GM19452 (cell line): ENCODE measurements around the gene PTPN1.
"Not testable (repeated sequence)": the region's sequence is repeated elsewhere in the genome, so short reads cannot be mapped to it uniquely, and the experiment has no call there.

Experiments
- ATAC-seq: cut with Tn5 transposase; IDR thresholded peaks from one replicate; pipeline ENCODE4 v1.9.1; 2021; ENCODE audit not compliant: unreplicated experiment

Gene PTPN1

GRCh38 chr20:50587291-50587961 lies 77.2 kb downstream of the PTPN1 start:
- no peak for ATAC-seq

DNA sequence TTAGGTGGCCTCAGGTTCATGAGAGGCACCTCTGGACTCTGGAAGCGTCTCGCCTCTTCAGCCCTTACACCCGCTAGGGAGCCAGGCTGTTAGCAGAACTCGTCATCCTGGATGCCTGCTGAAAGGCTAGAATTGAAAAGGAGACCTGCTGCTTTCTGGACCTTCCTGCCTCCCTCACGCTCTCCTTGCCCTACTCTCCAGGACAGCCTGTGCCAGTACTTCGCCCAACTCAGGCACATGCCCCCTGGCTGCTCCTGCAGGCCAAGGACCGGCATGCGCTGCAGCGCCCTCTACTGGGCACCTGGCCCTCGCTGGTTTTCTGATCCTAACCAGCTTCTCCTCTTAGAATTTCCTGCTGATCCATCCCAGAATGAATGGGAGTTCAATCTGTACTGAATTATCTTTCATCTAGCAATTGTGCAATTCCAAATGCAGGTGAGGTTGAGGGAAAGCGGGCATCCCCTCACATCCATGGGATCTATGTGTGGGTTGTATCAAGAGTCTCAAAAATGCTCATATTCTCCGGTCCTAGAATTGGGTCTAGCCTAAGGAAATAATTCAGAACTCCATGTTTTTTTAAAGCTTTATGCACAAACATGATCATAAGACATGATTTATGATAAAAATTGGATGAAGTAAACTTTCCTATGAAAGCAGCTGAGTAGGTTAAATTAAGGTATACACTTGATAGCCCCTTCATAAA lies 78.0 kb downstream of the PTPN1 start:
- no peak for ATAC-seq

GRCh38 chr20:50589548-50590347 lies 79.6 kb downstream of the PTPN1 start:
- no peak for ATAC-seq

DNA sequence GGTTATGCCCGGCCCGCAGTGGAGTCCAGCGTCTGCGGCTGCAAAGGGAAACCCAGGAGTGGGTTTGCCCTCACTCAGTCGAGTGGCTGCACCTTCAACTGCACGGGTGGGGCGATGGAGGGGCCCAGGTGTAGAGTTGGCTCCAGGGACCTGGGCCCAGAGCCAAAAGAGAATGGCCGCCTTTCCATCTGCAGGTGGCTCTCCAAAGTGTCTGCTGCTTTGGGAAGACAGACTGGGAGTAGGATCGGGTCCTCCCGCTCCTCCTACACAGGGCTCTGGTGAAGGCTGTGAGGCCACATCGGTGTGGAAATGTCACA lies 80.1 kb downstream of the PTPN1 start:
- ATAC-seq = no peak

DNA sequence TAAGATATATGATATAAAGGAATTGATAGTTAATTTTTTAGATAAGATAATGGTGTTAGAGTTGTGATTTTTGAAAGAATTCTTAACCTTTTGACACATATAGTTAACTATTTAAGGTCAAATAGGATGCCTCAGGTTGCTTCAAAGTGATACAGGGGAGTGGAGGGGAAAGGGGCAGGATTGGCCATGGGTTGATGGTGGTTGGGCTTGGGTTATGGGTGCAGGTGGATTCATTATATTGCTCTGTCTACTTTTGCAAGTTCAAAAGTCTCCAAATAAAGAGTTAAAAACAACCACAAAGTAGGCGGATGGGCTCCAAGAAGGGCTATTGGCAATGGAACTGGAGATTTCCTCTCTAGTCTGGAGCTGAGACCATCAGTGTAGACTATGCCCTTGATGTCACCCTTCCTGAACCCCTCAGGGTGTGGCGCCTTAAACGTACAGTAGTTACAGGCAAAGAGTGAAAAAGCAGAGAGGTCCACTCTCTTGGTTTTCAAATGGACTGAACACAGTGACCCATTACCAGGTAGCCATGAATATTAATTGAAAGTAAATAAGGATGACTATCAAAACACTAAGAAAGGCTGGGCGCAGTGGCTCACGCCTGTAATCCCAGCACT lies 81.2 kb downstream of the PTPN1 start:
- no peak for ATAC-seq

DNA sequence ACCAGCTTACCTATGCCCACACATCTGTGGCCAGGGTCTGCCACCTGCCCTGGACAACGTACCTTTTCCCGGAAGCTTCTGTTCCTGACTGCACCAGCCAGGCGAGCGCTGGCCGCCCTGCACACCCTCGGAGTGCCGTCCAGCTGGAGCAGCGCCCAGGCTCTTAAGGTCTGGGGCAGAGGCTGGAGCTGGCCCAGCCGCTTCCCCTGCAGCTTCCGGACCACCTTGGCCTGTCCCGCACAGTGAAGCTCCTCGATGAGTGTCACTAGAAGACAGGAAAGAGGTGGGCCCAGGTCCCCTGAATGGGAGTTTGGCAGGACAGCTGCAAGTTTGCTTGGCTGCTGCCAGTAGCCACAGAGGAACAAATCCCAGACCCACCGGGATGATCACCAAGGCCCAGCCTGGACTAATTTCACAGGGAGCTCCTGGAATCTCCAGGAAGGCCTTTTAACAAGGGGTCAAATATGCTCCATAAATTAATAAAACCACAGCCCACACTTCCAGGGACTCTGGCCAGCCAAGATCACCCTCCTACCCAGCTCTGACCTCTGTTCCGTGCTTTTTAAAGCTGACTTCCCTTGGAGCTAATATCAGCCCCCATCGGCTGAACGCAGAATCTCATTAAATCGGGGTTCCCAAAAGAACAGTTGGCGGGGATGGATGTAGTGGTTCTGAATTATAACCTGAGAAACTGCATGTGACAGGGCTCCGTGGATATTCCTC lies 82.3 kb downstream of the PTPN1 start:
- no peak for ATAC-seq

DNA sequence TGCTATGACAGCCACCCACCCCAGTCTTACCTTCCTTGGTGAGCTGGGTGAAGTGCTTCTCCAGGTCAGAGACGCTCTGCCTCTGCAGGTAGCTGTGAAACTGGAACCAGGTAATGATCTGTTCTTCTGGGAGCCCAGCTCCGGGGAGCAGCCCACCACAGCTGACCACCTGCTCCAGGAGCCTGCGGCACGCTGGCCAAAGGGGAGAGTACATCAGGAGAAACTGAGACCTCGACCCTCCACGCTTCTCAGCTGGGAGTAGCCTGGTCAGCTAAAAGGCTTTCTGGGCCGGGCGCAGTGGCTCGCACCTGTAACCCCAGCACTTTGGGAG lies 82.8 kb downstream of the PTPN1 start:
- no peak for ATAC-seq

GRCh38 chr20:50594231-50594590 lies 84.0 kb downstream of the PTPN1 start:
- no peak for ATAC-seq

- no peak for ATAC-seq
These were observed 84.6 kb downstream of the PTPN1 start for GRCh38 chr20:50594591-50595432.

GRCh38 chr20:50595433-50595895 lies 85.3 kb downstream of the PTPN1 start:
- no peak for ATAC-seq

- no peak for ATAC-seq
These were observed 86.0 kb downstream of the PTPN1 start for GRCh38 chr20:50595988-50596693.

DNA sequence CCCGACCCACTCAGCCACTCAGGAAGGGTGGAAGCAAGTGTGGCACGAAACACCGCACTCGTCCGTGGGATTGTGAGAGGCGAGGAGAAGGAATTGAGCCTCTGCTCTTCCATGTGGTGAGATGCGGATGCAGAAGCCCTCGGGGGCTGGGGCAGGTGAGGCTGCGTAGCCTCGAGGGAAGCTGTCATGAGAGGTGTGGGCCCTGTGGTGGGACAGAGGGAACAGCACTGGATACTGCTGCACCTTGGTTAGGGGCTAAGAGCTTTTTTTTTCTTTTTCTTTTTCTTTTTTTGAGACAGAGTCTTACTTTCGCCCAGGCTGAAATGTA lies 86.5 kb downstream of the PTPN1 start:
- ATAC-seq = no peak

DNA sequence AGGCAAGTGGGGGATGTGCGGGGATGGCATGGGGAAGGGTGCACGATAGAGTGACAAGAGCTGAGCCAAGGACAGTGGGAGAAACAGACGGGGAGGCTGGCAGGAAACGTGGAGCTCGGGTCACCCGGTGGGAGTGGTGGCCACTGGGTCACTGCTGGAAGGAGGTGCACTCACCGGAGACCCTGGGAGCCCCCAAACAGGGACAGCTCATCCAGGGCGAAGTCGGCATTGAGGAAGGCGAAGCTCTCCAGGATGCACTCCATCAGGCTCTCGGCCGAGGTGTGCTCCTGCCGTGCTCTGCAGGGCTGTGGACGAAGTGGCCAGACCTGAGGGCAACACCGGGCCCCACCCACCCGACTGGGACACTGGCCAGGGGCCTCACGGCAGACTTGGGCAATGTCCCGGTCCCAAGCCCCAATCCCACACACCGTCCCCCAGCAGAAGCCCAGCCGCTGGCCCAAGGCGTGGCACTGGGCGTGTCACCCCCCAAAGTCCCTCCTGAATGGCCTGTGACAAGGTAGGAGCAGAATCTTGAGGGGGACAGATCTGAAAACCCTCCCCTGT lies 87.3 kb downstream of the PTPN1 start:
- no peak for ATAC-seq

GRCh38 chr20:50598074-50598473 lies 87.9 kb downstream of the PTPN1 start:
- ATAC-seq = no peak

DNA sequence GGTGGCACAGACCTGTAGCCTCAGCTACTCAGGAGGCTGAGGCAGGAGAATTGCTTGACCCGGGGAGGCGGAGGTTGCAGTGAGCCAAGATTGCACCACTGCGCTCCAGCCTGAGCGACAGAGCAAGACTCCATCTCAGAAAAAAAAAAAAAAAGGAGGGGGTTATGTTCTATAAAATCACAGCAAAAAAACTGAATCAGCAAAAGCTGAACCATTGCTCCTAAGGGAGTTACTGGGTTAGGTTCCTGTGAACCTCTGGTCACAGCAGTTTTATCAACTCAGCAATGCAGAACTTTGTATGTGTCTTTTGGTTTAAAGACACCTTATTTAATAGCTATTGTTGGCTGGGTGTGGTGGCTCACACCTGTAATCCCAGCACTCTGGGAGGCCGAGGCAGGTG lies 88.6 kb downstream of the PTPN1 start:
- ATAC-seq = not testable (repeated sequence)

DNA sequence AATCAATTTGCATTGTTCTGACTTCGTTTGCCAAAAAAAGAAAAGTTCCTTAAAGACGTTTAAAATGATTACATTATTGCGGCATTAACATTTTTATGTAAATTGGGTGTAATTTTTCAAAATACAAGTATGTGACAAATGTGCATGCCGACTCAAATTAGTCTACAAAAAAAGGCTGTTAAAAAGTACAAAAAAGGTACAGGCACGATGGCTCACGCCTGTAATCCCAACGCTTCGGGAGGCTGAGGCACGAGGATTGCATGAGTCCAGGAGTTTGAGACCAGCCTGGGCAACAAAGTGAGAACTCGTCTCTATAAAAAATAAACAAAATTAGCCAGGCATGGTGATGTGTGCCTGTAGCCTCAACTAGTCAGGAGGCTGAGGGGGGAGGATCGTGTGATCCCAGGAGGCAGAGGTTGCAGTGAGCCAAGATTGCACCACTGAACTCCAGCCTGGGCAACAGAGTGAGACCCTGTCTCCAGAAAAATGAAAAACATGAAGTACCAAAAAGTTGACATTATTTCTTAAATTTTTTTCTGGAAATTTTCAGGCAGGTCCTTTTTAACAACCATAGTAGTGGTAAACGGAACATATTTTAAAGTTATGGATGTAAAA lies 90.2 kb downstream of the PTPN1 start:
- no peak for ATAC-seq

DNA sequence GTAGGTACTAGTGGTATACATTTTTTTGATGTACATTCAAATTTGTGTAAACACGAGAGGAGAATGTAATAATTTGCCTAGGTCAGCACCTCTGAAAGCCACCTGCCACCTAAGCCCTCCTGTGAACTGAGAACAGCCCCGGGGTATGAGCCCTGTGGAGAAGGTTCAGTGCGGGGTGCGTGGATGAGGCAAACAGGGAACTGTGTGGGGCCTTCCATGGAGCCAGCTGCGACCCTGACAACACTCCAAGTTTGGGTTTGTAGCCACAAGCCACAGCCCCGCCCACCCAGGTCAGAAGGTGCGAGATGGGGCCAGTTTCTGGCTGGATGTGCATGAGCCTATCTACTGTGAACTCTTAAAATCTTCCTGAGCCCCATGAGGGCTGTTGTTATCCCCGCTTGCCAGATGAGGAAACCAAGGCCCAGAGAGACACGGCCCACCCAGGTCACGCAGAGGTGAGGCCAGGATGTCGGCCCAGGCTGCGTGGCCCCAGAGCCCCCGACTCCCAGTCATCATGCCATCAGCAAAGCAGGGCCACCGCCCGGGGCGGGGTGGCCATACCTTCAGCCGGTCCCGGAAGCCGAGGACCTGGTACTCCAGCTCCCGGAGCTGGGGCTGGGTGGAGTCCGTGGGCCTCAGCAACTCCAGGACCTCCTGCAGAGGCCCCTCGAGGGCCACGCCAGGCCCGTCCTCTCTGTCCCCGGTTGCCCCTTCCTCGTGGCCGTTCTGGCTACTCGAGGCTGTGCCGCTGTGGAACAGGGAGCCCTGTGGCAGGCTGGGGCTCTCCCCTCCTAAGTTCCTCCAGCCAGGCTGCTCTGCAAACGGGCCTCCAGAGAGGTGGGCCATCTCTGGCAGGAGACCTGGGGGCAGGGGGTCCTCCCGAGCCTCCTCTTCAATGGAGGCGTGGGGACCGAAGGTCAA lies 91.6 kb downstream of the PTPN1 start:
- ATAC-seq = no peak
